CD4-positive, alpha-beta T cell treated with Interleukin-4 for 1 hour (primary cell): ENCODE data around the gene TMEM156.

Source experiments
- DNase-seq, 2 donors: peaks; one replicate each; pipeline ENCODE4 v3.0.0-alpha.2; 2020 to 2022

The TMEM156 gene, protein sequence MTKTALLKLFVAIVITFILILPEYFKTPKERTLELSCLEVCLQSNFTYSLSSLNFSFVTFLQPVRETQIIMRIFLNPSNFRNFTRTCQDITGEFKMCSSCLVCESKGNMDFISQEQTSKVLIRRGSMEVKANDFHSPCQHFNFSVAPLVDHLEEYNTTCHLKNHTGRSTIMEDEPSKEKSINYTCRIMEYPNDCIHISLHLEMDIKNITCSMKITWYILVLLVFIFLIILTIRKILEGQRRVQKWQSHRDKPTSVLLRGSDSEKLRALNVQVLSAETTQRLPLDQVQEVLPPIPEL

DNA sequence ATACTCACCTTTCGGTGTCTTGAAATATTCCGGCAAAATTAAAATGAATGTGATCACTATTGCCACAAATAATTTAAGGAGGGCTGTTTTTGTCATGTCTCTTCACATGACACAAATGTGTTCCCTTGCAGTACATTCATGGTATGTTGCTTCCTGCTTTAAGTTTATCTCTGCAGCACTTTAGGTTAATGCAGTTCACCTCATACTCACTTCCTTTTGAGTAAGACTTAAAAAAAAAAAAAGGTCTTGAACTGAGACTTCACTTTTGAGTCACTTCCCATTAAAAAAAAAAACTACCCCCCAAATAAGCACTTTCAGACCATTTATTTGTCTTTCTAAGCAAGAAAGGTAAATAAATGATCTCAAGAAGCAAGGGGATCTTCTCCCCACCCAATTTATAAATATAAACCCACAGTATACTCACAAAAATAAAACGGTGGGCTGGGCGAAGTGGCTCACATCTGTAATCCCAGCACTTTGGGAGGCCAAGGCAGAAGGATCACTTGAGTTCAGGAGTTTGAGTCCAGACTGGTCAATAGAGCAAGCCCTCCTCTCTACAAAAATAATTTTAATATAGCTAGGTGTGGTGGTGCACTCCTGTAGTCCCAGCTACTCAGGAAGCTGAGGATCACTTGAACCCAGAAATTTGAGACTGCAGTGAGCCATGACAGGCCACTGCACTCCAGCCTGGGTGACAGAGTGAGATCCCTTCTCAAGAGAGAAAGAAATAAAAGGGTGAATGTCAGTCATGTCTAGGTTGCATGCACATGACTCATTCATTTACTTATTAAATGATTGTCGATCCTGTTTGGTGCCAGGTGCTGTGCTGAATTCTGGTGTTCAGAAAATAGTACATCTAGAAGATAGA is at the start of gene TMEM156:
Gene TMEM156, minus strand, starts transcription at position 192 of the 868 bp plus-strand sequence. Its CDS starts 96 bp downstream, at position 96.
- peak in 1 of 2 donors; percentile 82 for DNase-seq

DNA sequence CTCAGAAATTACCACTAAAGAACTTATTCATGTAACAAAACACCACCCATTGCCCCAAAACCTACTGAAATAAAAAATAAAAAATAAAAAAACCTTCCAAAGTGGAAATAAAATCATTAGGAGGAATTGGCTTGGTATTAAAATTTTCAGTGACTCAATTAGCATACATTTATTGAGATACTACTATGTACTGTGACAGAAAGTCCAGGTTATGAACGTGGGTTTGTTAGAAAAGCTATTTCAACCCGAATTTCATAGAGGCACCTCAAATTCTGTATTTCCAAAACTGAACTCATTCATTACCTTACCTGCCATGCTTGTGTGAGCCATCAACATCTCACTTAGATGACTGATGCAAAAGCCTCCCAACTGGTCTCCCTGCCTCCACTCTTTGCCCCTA is 46.6 kb upstream of the TMEM156 start:
- no peak for DNase-seq

DNA sequence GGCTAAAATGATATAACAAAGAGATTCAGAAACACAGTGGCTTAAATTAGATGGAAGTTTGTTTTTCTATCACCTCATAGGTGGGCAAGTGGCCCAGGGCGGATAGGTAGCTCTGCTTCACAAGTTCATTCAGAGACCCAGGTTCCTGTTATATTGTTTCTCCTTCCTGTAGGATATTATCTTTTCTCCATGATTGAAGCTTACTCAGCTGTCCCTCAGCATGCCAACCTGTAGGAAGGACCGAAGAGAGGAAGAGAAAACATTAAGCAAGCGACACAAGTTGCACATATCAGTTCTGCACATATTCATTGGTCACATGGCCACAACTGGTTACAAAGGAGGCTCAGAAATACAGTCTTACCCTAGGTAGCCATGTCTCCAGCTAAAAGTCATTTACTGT is 36.7 kb upstream of the TMEM156 start:
- no peak for DNase-seq

DNA sequence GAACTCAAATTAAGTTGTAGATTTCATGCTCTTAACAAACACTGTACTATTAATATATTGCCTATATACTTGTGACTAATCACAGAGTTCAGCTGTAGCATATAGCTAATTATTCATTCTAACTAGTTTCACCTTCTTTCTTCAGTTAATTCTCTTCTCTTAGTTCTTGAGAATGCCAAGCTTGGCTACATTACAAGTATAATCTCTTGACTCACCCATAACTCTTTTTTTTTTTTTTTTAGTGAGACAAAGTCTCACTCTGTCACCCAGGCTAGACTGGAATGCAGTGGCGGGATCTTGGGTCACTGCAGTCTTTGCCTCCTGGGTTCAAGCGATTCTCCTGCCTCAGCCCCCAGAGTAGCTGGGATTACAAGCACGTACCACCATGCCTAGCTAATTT is 35.2 kb upstream of the TMEM156 start:
- no peak for DNase-seq

DNA sequence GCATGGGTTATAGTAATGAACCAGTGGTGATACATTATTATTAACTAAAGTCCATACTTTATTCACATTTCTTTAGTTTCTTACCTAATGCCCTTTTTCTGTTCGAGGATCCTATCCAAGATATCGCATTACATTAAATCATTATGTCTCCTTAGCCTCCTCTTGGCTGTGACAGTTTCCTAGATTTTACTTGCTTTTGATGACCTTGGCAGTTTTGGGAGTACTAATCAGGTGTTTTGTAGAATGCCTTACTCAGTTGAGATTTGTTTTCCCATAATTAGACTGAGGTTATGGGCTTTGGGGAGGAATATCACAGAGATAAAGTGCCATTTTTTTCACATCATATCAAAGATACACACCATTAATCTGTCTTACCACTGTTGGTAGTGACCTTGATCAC is 34.8 kb upstream of the TMEM156 start:
- DNase-seq, result no peak

DNA sequence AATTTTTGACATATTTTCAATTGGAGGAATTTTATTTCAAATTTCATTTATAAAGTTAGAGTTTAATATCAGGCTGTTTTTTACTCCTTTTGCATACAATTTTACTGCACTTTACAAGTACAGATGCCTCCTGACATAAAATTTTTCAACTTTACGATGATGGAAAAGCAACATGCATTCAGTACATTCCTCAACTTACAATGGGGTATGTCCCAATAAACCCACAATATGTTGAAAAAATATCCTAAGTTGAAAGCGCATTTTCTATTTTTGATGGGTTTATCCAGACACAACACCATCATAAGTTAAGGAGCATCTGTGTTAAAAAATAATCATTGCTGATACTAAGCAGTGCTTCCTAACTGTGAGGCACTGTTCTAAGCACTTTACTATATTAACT is 34.2 kb upstream of the TMEM156 start:
- no peak for DNase-seq

DNA sequence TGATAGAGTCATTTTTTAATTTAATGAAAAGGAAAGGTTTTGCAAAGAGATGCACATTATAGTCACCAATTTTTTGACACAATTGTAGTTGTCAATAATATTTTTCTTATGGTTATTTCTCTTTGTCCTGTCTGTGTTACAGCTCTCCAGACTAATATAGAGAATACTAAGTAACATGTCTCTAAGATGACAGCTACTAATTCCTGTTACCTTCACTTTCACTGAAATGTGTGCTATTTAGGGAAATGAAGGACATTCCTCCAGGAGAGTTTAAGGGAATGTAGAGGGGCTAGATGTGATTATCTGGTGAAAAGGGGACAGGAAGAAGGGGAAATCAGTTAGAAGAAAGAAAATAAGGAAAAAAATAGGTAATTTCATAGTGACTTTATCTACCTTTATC is 31.2 kb upstream of the TMEM156 start:
- no peak for DNase-seq

DNA sequence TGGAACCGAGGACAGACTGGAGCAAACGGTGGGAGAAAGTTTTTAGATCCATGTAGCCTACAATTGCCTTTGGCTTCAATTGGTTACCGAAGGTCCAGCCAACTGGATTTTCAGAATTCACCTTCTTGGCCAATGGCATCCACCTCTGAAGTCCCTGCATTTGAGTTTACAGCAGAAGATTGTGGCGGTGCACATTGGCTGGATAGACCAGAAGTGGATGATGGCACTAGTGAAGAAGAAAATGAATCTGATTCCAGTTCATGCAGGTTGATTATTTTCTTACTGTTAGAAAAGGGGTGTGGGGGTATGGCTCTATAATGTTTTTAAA is 30.5 kb upstream of the TMEM156 start:
- no peak for DNase-seq

DNA sequence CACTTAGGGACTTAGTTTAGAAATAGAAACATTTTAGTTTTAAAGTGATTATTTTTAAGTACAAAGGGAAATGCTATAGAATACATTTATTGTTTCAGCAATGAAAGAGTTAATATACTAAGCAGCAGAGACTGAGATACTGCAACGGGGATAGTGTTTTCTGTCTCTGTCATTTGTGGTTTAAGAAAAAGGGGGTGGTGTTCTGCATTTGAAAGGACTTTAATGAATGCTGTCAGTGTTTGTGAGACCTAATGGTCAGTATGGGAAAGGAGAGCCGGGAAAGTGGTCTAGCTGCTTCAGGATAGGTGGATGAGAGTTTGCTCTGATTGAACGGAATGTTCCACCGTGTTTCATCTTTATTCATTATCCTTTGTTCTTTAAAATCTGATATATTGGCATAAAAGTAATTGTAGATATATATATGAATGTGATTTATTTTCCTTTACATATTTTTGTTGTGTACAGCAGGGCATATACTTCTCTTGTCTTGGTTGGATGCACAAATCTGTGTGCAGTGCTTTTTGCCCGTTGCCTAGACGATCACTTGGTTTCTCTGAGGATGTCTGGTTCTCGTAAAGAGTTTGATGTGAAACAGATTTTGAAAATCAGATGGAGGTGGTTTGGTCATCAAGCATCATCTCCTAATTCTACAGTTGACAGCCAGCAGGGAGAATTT is 30.0 kb upstream of the TMEM156 start, which contains the start of gene KLHL5:
Gene KLHL5, plus strand, starts transcription at position 139 of the 676 bp plus-strand sequence. Its CDS starts 421 bp downstream, at position 560.
- no peak for DNase-seq

DNA sequence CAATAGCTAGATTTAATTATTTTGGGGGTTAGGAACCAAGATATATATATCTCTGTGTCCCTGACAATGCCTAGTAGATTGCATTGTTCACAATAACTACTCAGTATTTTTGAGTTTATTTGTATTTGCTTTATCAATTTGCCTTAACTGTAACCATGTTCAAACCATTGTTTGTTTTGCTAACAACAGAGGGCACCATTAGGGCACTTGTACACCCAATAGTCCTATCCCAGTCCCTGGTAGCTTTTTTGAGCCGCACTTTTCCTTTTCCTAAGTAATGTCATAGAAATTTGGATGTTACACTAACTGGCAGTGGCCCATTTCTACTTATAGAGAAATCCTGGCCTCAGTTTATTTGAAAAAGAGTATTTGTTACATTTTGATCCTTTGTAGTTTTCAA is 29.2 kb upstream of the TMEM156 start:
- no peak for DNase-seq

DNA sequence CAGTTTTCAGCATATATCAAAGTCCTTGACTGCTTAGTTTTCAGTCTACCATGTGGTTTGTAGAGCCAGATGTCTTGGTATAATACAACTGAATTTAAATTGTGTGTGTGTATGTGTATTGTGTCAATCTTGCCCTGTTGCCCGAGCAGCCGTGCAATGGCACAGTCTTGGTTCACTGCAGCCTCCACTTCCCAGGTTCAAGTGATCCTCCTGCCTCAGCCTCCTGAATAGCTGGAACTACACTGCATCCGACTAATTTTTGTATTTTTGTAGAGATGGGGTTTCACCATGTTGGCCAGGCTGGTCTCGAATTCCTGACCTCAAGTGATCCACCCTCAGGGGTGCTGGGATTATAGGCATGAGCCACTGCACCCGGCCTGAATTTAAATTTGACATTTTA is 23.8 kb upstream of the TMEM156 start:
- DNase-seq, result no peak

DNA sequence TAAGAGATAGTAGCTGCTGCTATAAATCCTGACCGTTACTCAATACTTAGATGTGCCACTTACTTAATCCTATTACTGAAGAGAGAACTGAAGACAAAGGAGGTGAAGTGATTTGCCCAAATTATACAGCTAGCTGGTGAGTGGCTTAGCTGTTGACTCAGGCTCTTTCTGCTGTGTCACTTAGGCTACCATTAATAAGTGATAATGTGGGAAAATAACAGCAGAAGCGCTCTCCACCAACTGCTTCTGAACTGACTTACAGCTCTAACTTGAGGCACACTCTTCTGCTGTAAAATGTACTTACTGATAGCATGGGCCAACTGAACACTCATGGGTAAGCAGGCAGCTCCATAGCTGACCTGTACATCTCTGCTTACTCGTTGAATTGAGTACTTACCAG is 22.3 kb upstream of the TMEM156 start:
- DNase-seq, result no peak

DNA sequence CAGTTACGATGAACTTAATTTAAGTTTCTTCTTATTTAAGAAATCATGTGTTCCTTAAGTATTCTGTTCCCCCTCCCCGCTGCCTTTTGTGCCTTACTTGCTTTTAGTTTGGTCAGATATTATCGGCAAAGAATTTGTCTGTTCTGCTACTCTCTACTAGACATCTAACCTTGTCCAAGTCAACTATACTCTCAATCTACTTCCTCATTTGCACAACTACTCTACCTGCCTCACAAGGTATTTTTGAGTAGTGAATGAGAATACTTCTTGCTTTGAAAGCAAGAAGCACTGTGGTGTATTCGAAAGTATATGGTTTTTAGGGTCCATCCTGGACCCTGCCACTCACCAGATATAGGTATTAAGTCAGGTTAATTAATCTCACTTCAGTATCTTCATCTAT is 21.8 kb upstream of the TMEM156 start:
- DNase-seq, result no peak

DNA sequence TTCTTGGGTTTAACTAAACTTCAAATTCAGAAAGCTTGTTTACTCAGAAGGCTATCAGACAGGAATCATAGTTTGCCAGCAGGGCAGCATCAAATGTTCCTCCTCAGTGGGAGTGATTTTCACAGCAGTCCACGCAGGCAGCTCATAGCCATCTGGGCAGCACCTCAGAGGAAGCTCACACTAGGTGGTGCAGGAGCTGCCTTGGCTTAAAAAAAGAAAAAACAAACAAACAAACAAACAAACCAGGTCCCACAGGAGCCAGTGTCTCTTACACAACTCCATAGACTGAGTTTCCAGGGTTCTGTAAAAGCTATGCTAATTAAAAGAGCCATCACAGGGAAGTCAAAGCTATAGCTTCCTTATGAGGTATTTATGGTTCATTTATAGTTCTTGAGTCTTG is 19.3 kb upstream of the TMEM156 start:
- no peak for DNase-seq

DNA sequence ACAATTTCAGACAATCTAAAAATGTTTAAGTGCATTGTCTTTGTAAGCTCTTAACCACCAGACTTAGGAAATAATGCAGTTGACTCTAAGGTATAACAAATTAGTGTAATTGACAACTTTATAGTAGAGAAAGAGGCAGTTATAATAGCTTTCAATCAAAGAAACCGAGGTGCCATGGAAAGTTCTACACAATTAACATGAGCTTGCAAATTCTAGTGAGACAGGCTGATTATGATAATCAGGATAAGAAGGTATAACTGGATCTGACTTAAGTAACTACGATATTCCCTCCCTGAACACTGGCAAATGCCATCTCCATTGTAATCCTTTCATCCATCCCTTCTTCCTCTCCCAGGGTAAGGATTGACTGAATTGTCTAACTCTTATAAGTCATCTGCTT is 18.4 kb upstream of the TMEM156 start:
- DNase-seq, result no peak

DNA sequence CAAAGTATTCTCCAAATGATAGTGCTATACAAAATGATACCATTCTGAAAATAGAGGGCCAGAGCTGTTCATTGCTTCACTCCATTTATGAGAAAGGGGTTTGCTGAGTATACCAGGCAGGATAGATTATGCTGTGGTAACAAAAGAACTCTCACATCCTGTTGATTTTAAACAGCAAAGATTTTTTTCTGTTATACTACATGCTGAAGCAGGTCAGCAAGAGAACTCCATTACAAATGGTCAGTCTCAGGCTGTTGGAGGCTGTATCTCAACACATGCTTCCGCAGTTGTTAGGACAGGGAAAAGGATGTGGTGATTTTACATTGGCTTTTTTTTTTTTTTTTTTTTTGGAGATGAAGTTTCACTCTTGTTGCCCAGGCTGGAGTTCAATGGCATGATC is 16.1 kb upstream of the TMEM156 start:
- DNase-seq, result peak in 1 of 2 donors; percentile 33

DNA sequence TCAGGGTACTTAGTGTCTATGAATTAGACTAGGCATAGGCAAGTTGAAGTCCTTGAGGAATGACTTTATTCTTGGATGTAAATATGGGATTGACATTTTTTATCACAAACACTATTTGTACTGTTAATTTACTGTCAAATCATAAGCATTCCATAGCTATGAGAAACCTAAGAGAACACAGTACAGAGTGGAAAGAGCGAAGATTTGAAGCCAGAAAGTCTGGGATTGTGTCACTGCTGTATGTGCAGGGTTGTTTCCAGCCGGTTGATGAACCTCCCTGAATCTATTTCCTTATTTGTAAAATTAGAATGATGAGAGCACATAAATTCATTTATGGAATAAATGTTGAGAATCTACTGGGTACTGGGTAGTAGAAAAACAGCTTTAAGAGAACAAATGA is 15.5 kb upstream of the TMEM156 start:
- DNase-seq, result no peak

DNA sequence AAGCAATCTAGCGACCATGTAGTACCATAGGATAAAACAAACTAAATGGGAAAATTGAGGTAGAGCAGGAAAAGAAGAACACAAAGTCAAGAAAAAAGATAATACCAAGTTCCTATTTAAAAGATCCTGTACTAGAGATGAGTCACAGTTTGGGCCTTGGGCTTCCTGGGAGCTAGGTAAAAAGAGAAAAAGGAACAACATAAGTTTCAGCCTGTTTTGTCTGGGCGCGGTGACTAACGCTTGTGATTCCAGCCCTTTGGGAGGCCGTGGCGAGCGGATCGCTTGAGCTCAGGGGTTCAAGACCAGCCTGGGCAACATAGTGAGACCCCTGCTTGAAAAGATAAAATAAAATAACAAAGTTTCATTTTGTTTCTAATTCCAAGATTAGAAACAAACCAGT is 14.0 kb upstream of the TMEM156 start:
- DNase-seq, result peak; percentile 31 to 52

DNA sequence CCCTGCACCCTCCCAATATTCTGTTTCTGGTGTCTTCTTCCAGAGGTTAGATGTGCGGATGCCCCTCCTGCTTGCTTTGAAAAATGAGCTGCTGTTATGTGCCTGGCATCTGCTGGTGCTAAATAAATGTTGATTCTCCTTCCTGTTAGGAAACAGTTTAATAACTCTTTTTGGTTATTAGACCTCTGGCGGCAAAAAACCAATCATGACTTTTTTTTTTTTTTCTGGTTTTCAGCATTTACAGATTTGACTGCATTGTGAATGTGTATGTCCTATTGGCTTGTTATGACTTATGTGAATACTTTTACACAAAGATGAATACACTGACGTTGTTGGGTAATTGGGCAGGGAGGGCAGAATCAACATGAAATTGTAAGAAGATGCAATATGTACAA is 13.6 kb upstream of the TMEM156 start:
- peak; percentile 12 to 53 for DNase-seq

DNA sequence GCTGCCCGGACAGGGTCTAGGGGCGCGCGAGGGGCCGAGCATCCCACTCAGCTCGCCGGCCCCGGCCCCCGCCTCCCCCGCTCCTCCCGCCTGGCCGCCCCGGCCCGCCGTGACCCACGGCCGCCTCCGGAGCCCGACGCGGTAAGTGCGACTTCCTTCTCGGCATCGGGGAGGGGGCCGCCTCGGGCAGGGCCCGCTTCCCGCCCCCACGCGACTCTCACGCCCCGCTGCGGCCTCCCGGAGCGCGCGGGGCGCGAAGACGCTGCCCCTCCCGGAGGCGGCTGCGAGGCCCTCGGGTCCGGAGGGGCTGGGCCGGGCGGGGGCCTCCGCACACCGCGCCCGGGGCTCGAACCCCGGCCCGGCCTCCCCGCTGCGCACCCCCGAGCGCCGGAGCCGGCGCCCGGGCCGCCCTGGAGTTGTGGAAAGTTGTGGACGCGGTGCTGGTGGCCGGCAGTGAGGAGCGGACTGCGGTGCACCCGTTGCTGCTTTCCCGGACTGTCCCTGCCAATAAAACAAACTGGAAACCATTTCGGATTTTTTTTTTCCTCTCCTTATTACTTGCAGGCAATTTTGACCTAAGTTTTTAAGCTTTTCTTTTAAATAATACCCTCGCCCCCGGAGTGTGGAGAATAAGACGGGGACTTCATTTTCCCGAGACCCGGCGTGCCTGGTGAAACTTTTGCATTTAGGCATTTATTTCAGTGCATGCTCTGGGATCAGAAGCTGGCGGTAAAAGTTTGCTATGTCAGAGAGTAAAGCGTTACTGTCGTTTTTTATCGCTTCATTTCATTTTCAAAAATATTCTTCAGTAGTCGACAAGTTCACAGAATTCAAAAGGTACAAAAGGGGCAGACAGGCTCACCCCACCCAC is 13.0 kb upstream of the TMEM156 start:
- peak in 1 of 2 donors; percentile 51 for DNase-seq

DNA sequence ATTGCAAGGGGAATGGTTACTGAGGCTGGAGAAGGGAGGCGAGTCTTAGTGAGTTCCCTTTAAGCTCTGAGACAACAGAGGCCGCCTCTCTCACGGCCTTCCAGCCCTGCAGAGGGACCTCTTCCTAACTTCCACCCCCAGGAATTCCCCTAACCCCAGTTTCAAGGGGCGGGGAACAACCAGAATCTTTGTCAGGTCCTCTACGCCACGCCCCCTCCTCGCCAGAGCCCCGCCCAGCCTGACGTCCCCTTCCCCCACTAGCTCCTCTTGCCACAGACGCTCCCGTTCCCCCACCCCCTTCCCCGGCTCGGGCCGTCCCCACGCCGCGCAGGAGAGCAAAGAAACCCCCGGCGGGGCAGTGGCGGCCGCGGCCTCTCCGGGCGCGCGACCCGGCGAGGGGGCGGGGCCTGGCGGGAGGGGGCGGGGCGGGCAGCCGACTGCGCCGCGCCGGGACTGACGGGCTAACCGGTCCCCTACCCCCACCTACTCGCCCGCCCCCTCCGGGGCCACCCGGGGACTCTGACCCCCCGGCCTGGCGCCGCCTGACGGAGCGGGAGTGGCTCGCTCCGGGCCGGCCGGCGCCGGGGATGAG is 12.3 kb upstream of the TMEM156 start:
- peak; percentile 98 for DNase-seq

DNA sequence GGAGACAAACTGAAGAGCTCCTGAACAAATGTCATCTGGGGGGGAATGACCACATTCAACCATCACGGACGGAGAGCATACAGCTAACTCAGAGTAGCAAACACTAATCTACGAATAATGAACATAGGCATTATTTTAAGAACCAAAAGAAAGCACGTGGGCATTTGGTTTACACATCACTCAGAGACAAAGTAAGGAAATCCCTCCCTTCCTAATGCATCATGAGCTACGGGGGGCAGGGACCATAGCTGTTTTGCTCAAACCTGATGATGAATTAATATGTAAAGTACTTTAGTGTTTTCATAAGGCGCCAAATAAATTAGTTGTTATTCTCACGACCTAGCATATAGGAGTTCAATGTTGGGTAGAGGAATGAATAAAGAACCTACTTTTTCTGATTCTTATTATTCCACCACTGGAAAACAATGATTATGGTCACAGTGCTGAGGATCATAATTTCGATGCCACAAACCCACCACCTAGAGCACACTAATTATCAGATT is 11.7 kb upstream of the TMEM156 start:
- DNase-seq, result peak; percentile 22 to 34
